Measurements from ENCODE around the gene DHRS3. TPM values are rescaled to one million over a fixed set of nuclear protein-coding genes. Genes with fewer than 3 reads are reported as not detected.

The DHRS3 gene
- total and polyA plus RNA-seq, 2 donors (not counting 1 experiment from before 2014, with no cell fraction given), result 0.37 TPM

- H3K27ac Mint-ChIP-seq, result no peak within 1 kb of the TSS
Measured at GRCh38 chr1:12643785-12644184, 25.8 kb upstream of the DHRS3 start, which contains the start of gene AADACL4. Gene AADACL4, plus strand, starts transcription at chr1:12644085. Its CDS starts 462 bp downstream, at chr1:12644547.

GRCh38 chr1:12643079-12643478 is 25.1 kb upstream of the DHRS3 start:
- Mint-ChIP-seq H3K4me1 (no peaks in the 10 kb centered on the region), H3K27me3 (peaks cover 4% of the 10 kb centered on the region), H3K27ac (no peak overlapping the region), H3K4me3 (no peak overlapping the region), H3K9me3 (ENCODE audit: insufficient read depth) (peaks cover 4% of the 10 kb centered on the region)
- H3K4me3 ChIP-seq (ENCODE audit: control extremely low read depth in 1 of 5, extremely low read depth in 1 of 5, insufficient read depth in 1 of 5, low read depth in 2 of 5, low read length in 4 of 5), result no peak overlapping the region
- no peak overlapping the region for H3K4me2 ChIP-seq (replicated peaks; ENCODE audit: low read depth, low read length, poor library complexity, severe bottlenecking)
- POLR2A ChIA-PET, result no interaction called here
- H3K27me3 ChIP-seq (replicated peaks in 1 of 4; ENCODE audit: control extremely low read depth in 1 of 4, control insufficient read depth in 3 of 4, insufficient read depth in 4 of 4, low read length in 3 of 4), result peaks cover 0 to 6% (median 0%) of the 10 kb centered on the region in 4 experiments
- CTCF ChIA-PET, result no interaction called here
- intact Hi-C loops (cut with micrococcal nuclease), result no loop called here
- no peak overlapping the region for H3K27ac ChIP-seq (ENCODE audit: low read length in 2 of 2)
- no peak overlapping the region for H3K9ac ChIP-seq (ENCODE audit: low read length)
- ATAC-seq (ENCODE audit: low read depth) (no peak), DNase-seq (no peak)
- H3K79me2 ChIP-seq (ENCODE audit: control insufficient read depth, insufficient read depth, low read length), result no peaks in the 10 kb centered on the region
- H3K9me3 ChIP-seq (ENCODE audit: control extremely low read depth in 1 of 3, control insufficient read depth in 2 of 3, insufficient read depth in 1 of 3, low read length in 2 of 3), result peaks cover 5 to 22% (median 20%) of the 10 kb centered on the region in 3 donors
- no peaks in the 10 kb centered on the region for H4K20me1 ChIP-seq (ENCODE audit: control insufficient read depth, insufficient read depth, low read length, poor library complexity, severe bottlenecking)
- TF ChIP-seq EZH2 (IDR thresholded peaks at IDR 0.05; ENCODE audit: borderline replicate concordance, insufficient read depth, low read depth, low read length, poor library complexity, severe bottlenecking) (no peak), CTCF (IDR thresholded peaks at IDR 0.05) (no peak)
- H2AFZ ChIP-seq (ENCODE audit: insufficient read depth, low read depth, low read length, poor library complexity, severe bottlenecking), result no peak overlapping the region
- H3K4me1 ChIP-seq (ENCODE audit: control insufficient read depth in 2 of 2, insufficient read depth in 2 of 2, low read length in 2 of 2), result no peaks in the 10 kb centered on the region
- no peaks in the 10 kb centered on the region for H3K36me3 ChIP-seq (replicated peaks in 1 of 2; ENCODE audit: control extremely low read depth in 1 of 2, control insufficient read depth in 1 of 2, extremely low read depth in 1 of 2, insufficient read depth in 2 of 2, low read length in 1 of 2)
- WGBS (ENCODE audit: insufficient coverage), result no CpG with 5 or more reads among the region's 2 CpGs

More at GRCh38 chr1:12643785-12644184, 25.8 kb upstream of the DHRS3 start, which contains the start of gene AADACL4:
- H3K4me3 ChIP-seq (ENCODE audit: control extremely low read depth in 1 of 5, extremely low read depth in 1 of 5, insufficient read depth in 1 of 5, low read depth in 2 of 5, low read length in 4 of 5), result no peak within 1 kb of the TSS
- no peak within 1 kb of the TSS for H2AFZ ChIP-seq (ENCODE audit: insufficient read depth, low read depth, low read length, poor library complexity, severe bottlenecking)
- no peak within 1 kb of the TSS for H3K9ac ChIP-seq (ENCODE audit: low read length)
- peaks cover 7% of the 10 kb centered on the region for H3K27me3 Mint-ChIP-seq
- H3K4me3 Mint-ChIP-seq, result no peak within 1 kb of the TSS
- H3K9me3 ChIP-seq (ENCODE audit: control extremely low read depth in 1 of 3, control insufficient read depth in 2 of 3, insufficient read depth in 1 of 3, low read length in 2 of 3), result peaks cover 5 to 22% (median 19%) of the 10 kb centered on the region in 3 donors
- H3K4me1 ChIP-seq (ENCODE audit: control insufficient read depth in 2 of 2, insufficient read depth in 2 of 2, low read length in 2 of 2), result no peaks in the 10 kb centered on the region
- peaks cover 4% of the 10 kb centered on the region for H3K9me3 Mint-ChIP-seq (ENCODE audit: insufficient read depth)
- H3K79me2 ChIP-seq (ENCODE audit: control insufficient read depth, insufficient read depth, low read length), result no peaks in the 10 kb centered on the region
- no peak within 1 kb of the TSS for H3K4me2 ChIP-seq (replicated peaks; ENCODE audit: low read depth, low read length, poor library complexity, severe bottlenecking)
- 81% methylated on average over 4 of the region's 7 CpGs for WGBS (ENCODE audit: insufficient coverage)
- DNase-seq (no peak), ATAC-seq (ENCODE audit: low read depth) (no peak)
- H3K36me3 ChIP-seq (replicated peaks in 1 of 2; ENCODE audit: control extremely low read depth in 1 of 2, control insufficient read depth in 1 of 2, extremely low read depth in 1 of 2, insufficient read depth in 2 of 2, low read length in 1 of 2), result no peaks in the 10 kb centered on the region
- intact Hi-C loops (cut with micrococcal nuclease), result no loop called here
- ChIA-PET POLR2A (no interaction called here), CTCF (no interaction called here)
- no peaks in the 10 kb centered on the region for H3K4me1 Mint-ChIP-seq
- no peaks in the 10 kb centered on the region for H4K20me1 ChIP-seq (ENCODE audit: control insufficient read depth, insufficient read depth, low read length, poor library complexity, severe bottlenecking)
- H3K27me3 ChIP-seq (replicated peaks in 1 of 4; ENCODE audit: control extremely low read depth in 1 of 4, control insufficient read depth in 3 of 4, insufficient read depth in 4 of 4, low read length in 3 of 4), result peaks cover 0 to 3% (median 0%) of the 10 kb centered on the region in 4 experiments
- TF ChIP-seq CTCF (IDR thresholded peaks at IDR 0.05) (no peak), EZH2 (IDR thresholded peaks at IDR 0.05; ENCODE audit: borderline replicate concordance, insufficient read depth, low read depth, low read length, poor library complexity, severe bottlenecking) (no peak)
- no peak within 1 kb of the TSS for H3K27ac ChIP-seq (ENCODE audit: low read length in 2 of 2)

Measured in B cell (primary cell).